ENCODE data around the gene FSIP1. TPM values are rescaled to one million over a fixed set of nuclear protein-coding genes. Genes with fewer than 3 reads are reported as not detected.

The FSIP1 gene
- total and polyA plus RNA-seq, 9 of the 15 experiments (the other 6 are each of a cell fraction or from before 2014, with no cell fraction given), result 0.07 to 0.51 (median 0.29) TPM

DNA sequence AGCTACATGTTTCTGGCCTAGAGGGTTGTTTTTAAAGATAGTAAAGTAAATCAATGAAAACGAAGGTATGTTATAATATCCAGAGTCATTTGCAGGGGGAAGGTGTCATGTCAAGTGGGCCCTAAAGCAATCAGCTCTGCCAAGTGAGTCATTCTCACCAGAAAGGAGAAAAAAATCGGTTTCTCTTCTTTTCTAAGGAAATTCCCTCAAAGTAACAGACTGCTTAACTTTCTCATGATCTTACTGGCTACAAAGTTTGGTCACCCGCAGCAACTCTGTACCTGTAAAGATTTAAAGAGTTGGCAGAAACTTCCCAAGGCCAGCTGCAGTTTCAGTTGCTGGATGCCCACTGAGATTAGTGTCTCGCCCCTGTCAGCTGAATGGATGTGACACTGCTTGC, 5.5 kb upstream of the FSIP1 start (continued):
- TF ChIP-seq, protein P1, sequence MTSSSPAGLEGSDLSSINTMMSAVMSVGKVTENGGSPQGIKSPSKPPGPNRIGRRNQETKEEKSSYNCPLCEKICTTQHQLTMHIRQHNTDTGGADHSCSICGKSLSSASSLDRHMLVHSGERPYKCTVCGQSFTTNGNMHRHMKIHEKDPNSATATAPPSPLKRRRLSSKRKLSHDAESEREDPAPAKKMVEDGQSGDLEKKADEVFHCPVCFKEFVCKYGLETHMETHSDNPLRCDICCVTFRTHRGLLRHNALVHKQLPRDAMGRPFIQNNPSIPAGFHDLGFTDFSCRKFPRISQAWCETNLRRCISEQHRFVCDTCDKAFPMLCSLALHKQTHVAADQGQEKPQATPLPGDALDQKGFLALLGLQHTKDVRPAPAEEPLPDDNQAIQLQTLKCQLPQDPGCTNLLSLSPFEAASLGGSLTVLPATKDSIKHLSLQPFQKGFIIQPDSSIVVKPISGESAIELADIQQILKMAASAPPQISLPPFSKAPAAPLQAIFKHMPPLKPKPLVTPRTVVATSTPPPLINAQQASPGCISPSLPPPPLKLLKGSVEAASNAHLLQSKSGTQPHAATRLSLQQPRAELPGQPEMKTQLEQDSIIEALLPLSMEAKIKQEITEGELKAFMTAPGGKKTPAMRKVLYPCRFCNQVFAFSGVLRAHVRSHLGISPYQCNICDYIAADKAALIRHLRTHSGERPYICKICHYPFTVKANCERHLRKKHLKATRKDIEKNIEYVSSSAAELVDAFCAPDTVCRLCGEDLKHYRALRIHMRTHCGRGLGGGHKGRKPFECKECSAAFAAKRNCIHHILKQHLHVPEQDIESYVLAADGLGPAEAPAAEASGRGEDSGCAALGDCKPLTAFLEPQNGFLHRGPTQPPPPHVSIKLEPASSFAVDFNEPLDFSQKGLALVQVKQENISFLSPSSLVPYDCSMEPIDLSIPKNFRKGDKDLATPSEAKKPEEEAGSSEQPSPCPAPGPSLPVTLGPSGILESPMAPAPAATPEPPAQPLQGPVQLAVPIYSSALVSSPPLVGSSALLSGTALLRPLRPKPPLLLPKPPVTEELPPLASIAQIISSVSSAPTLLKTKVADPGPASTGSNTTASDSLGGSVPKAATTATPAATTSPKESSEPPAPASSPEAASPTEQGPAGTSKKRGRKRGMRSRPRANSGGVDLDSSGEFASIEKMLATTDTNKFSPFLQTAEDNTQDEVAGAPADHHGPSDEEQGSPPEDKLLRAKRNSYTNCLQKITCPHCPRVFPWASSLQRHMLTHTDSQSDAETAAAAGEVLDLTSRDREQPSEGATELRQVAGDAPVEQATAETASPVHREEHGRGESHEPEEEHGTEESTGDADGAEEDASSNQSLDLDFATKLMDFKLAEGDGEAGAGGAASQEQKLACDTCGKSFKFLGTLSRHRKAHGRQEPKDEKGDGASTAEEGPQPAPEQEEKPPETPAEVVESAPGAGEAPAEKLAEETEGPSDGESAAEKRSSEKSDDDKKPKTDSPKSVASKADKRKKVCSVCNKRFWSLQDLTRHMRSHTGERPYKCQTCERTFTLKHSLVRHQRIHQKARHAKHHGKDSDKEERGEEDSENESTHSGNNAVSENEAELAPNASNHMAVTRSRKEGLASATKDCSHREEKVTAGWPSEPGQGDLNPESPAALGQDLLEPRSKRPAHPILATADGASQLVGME (CRISPR knock-in tag; IDR thresholded peaks at IDR 0.05), result no peak
- TF ChIP-seq, protein P2, sequence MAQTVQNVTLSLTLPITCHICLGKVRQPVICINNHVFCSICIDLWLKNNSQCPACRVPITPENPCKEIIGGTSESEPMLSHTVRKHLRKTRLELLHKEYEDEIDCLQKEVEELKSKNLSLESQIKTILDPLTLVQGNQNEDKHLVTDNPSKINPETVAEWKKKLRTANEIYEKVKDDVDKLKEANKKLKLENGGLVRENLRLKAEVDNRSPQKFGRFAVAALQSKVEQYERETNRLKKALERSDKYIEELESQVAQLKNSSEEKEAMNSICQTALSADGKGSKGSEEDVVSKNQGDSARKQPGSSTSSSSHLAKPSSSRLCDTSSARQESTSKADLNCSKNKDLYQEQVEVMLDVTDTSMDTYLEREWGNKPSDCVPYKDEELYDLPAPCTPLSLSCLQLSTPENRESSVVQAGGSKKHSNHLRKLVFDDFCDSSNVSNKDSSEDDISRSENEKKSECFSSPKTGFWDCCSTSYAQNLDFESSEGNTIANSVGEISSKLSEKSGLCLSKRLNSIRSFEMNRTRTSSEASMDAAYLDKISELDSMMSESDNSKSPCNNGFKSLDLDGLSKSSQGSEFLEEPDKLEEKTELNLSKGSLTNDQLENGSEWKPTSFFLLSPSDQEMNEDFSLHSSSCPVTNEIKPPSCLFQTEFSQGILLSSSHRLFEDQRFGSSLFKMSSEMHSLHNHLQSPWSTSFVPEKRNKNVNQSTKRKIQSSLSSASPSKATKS (CRISPR knock-in tag; IDR thresholded peaks at IDR 0.05), result no peak
- TF ChIP-seq RAD51 (IDR thresholded peaks at IDR 0.05; ENCODE audit: borderline replicate concordance, low read depth) (no peak), ZNF217 (CRISPR knock-in tag; IDR thresholded peaks at IDR 0.05) (no peak), NRF1 (conservative IDR thresholded peaks at IDR 0.05 in 1 of 2, IDR thresholded peaks at IDR 0.05 in 1 of 2) (no peak)

Data from K562 (cell line).